ENCODE results near the gene OR52I1.

The OR52I1 gene

DNA sequence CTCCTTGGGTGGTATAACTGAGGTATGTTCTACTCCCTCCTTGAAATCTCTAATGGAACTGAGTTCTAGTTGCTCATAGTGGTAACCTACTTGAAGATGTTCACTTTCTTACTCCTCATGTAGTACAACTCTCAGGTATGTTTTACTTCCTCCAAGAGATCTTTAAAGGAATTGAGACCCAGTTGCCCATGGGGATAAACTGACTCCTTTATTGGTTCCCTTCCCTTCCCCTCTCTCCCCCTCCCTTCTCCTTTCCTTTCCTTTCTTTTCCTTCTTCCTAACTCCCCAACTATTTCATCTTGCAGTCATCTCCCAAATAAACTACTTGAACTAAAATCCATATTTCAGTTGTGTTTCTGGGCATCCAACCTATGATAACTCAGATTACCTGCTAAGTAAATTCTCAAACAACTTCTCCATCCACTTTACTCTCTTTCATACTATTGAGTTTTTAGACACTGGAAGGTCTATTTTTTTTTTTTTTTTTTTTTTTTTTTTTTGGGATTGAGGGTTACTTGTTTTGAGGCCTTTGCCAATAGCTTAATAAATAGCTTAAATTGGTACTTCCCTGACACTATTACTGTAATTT lies 22.1 kb downstream of the OR52I1 start:
- no peak for DNase-seq

- DNase-seq, result no peak
Observed at GRCh38 chr11:4619514-4619913, 25.7 kb downstream of the OR52I1 start.

DNA sequence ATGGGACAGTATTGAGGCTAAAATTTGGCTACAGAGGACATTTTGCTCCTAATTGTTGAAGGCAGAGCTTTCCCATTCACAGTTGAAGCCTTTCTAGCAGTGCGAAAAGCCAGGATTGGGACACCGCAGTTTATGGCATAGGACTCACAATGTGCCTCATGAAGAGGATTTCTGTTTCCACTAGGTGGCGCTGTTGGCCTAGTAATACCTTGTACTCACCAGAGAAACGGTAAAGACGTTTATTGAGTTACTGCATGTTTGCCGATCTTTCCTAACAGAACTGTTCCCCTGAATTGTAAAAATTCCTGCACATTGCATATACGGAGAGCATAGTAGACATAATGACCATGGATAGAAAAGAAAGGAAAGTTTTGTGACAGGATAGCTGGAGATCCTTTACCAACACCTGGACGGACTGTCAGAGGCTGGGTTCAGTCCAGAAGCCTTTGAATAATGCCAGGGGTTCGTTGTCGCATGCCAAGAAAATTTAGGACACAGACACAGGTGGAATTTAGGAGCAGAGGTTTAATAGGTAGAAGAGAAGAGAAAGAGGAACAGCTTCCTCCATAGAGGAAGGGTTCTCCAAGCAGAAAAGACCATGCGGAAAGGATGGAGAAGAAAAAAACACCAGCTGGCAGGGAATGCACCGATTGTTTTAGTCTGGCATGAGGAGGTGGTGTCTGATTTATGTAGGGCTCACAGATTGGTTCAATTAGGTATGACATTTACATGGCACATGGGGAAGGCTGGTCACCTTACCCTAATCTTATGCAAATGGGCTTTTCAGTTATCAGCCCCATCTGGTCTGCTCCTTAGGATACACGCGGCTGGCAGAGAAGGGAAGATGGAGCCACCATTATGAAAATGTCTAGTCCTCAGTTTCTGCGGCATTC lies 32.6 kb downstream of the OR52I1 start:
- DNase-seq, result peak; percentile 6 to 35

DNA sequence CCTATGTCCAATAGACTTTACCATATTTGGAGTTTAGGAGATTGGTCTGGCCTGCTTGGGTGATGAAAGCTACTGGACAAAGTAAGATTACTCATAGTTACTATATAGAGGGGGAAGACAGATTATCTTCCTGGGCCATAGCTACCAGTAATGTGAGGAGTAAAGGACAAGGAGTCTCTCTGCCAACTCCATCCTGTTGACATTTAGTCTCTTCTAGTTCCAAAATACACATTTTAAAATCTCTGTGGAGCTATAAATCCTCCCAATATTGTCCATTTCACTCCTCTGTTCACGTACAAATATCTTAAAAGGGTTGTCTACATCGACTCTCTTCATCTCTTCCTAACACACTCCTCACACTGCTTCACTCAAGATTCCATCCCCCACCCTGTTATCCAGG lies 42.3 kb downstream of the OR52I1 start:
- no peak for DNase-seq

- peak; percentile 53 to 58 for DNase-seq
Observed at GRCh38 chr11:4636962-4637661, 43.3 kb downstream of the OR52I1 start, which contains the start of gene OR51D1. Gene OR51D1, plus strand, starts transcription at chr11:4637477. Its CDS starts 2,314 bp downstream, at chr11:4639791.

DNA sequence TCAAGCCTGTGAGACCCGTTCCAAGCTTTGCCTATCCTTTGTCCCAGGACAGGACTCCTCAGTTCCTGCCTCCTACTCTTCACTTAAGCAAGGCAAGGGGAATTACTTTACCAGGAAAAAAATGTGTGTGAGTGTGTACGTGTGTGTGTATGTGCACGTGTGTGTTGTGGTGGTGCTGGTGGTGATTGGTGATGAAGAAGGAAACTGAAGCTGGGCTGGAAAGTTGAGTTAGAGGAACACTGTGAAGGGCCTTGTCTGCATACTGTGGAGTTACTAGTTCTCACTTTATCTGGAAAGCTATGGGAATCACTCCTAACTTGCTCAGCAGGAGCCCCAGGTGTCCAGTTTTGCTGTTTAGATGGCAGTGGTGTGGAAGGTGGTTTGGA lies 43.8 kb downstream of the OR52I1 start:
- no peak for DNase-seq

DNA sequence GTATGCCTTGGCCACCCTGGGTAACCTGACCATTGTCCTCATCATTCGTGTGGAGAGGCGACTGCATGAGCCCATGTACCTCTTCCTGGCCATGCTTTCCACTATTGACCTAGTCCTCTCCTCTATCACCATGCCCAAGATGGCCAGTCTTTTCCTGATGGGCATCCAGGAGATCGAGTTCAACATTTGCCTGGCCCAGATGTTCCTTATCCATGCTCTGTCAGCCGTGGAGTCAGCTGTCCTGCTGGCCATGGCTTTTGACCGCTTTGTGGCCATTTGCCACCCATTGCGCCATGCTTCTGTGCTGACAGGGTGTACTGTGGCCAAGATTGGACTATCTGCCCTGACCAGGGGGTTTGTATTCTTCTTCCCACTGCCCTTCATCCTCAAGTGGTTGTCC lies 46.1 kb downstream of the OR52I1 start:
- no peak for DNase-seq

- DNase-seq, result no peak
Observed at GRCh38 chr11:4641501-4641900, 47.7 kb downstream of the OR52I1 start.

GRCh38 chr11:4642043-4642442 lies 48.2 kb downstream of the OR52I1 start:
- no peak for DNase-seq

- no peak for DNase-seq
Observed at GRCh38 chr11:4643076-4643475, 49.2 kb downstream of the OR52I1 start.

DNA sequence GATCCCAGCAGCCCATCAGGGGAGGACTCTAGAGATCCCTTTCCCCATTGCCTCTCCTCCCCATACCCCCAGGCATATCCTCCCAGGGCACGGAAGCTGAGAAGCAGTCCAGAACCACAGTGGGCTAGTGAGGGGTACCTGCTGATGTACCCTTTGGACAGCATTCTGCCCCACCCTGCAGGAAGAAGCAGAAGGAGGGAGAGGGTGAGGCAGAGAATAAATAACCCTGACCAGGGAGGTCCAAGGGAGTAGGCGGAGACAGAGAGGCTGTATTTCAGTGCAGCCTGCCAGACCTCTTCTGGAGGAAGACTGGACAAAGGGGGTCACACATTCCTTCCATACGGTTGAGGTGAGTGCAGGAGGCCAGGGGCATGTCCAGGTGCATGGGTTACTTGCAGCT lies 49.8 kb downstream of the OR52I1 start, which contains the start of gene OR51E1:
OR51E1 (plus strand) TSS at position 301 of the 400 bp plus-strand sequence. CDS start 8,545 bp downstream, outside the sequence.
- DNase-seq, result no peak

- DNase-seq, result no peak
Observed at GRCh38 chr11:4644233-4644632, 50.4 kb downstream of the OR52I1 start.

Measured in CD4-positive, alpha-beta T cell treated with Interleukin-1 beta for 1 hour (primary cell).